PC-3 (cell line): ENCODE results near the gene SLC6A18. TPM values are rescaled to one million over a fixed set of nuclear protein-coding genes. Genes with fewer than 3 reads are reported as not detected.

Source experiments
- ATAC-seq: fragments of 200-7000 bp; cut with Tn5 transposase; 2 replicates; pipeline ENCODE4 v1.9.1; 2020; ENCODE audit warnings: mild to moderate bottlenecking, moderate library complexity
- BruUV-seq: library from RNA; stranded (reverse); fragments of 400-500 nt; replicated peaks from 2 replicates; lab custom pipeline; 2021; lab: Mats Ljungman, UMichigan
- CTCF ChIA-PET: fragments of 300-600 bp; sonication (Branson Sonifier 250); formaldehyde crosslinking; loops from one replicate; lab custom pipeline; 2022; ENCODE audit warnings: antibody characterized with exemption; lab: Charles Lee
- POLR2A ChIA-PET: fragments of 300-600 bp; sonication (Branson Sonifier 250); formaldehyde crosslinking; loops from one replicate; lab custom pipeline; 2022; ENCODE audit warnings: antibody characterized with exemption; ENCODE audit not compliant: unreplicated experiment; lab: Charles Lee
- DNase-seq: peaks from one replicate; pipeline ENCODE4 v3.0.0-alpha.2; 2015
- H2AFZ ChIP-seq: fragments of 300-600 bp; sonication (generic); 2 replicates; pipeline ENCODE4 v1.6.0; 2016; ENCODE audit warnings: antibody characterized with exemption, low read length
- H3F3A ChIP-seq: fragments of 300-600 bp; sonication (generic); one replicate; pipeline ENCODE4 v1.6.0; 2017; ENCODE audit warnings: antibody characterized with exemption, low read length, control low read depth, mild to moderate bottlenecking; ENCODE audit not compliant: unreplicated experiment
- H3K27ac ChIP-seq: fragments of 300-600 bp; sonication (generic); 2 replicates; pipeline ENCODE4 v1.5.1; 2016; ENCODE audit warnings: mild to moderate bottlenecking, low read length
- H3K27me3 ChIP-seq: fragments of 300-600 bp; sonication (generic); 2 replicates; pipeline ENCODE4 v1.6.1; 2016; ENCODE audit warnings: low read length, mixed read lengths
- H3K36me3 ChIP-seq: fragments of 300-600 bp; sonication (generic); 2 replicates; pipeline ENCODE4 v1.6.1; 2016; ENCODE audit warnings: low read depth, mixed run types, low read length, mixed read lengths
- H3K4me1 ChIP-seq: fragments of 300-600 bp; sonication (generic); 2 replicates; pipeline ENCODE4 v1.5.1; 2016; ENCODE audit warnings: low read length; ENCODE audit not compliant: insufficient read depth
- H3K4me2 ChIP-seq: fragments of 300-600 bp; sonication (generic); 2 replicates; pipeline ENCODE4 v1.6.0; 2016; ENCODE audit warnings: low read length
- H3K4me3 ChIP-seq: fragments of 300-600 bp; sonication (generic); 2 replicates; pipeline ENCODE4 v1.5.1; 2016; ENCODE audit warnings: mild to moderate bottlenecking, low read length, mixed read lengths
- H3K79me2 ChIP-seq: fragments of 300-600 bp; sonication (generic); 2 replicates; pipeline ENCODE4 v1.6.1; 2017; ENCODE audit warnings: low read length, mixed read lengths
- H3K9ac ChIP-seq: fragments of 300-600 bp; sonication (generic); 2 replicates; pipeline ENCODE4 v1.6.0; 2016; ENCODE audit warnings: mild to moderate bottlenecking, low read length
- H3K9me2 ChIP-seq: fragments of 300-600 bp; sonication (generic); replicated peaks from 2 replicates; pipeline ENCODE4 v1.6.1; 2016; ENCODE audit warnings: mixed run types, low read length, mixed read lengths
- H3K9me3 ChIP-seq: fragments of 300-600 bp; sonication (generic); 2 replicates; pipeline ENCODE4 v1.6.1; 2016; ENCODE audit warnings: low read length, mixed read lengths
- H4K20me1 ChIP-seq: fragments of 300-600 bp; sonication (generic); 2 replicates; pipeline ENCODE4 v1.6.1; 2016; ENCODE audit warnings: low read length, mixed read lengths
- EZH2 ChIP-seq: fragments of 300-600 bp; sonication (generic); IDR thresholded peaks from one replicate; pipeline ENCODE4 v1.6.1; 2017; ENCODE audit warnings: antibody characterized with exemption, mild to moderate bottlenecking, low read length; ENCODE audit not compliant: unreplicated experiment
- EZH2phosphoT487 ChIP-seq: fragments of 300-600 bp; sonication (generic); IDR thresholded peaks from 2 replicates; pipeline ENCODE4 v1.6.1; 2018; ENCODE audit warnings: mild to moderate bottlenecking, antibody characterized with exemption, low read length, borderline replicate concordance
- intact Hi-C: fragments of 100-400 bp; cut with micrococcal nuclease; formaldehyde crosslinking; loops from 2 replicates; pipeline ENCODE4 v1.9.0; 2023
- total RNA-seq: library from RNA; depleted of rRNA; stranded (reverse); fragments of >200 nt; gene quantifications from 2 replicates; pipeline ENCODE4 v1.2.3, GENCODE V29; 2014
- TF ChIP-seq, protein P1 (sequence below): fragments of 300-600 bp; sonication (generic); conservative IDR thresholded peaks from 2 replicates; pipeline ENCODE4 v1.5.1; 2017; ENCODE audit warnings: antibody characterized with exemption, low read depth, mild to moderate bottlenecking, low read length

SLC6A18 gene
- total RNA-seq, 1 experiment from 2014 or later: not detected

- no peaks in the 10 kb centered on the region for H3K79me2 ChIP-seq
- TF ChIP-seq, protein P1, sequence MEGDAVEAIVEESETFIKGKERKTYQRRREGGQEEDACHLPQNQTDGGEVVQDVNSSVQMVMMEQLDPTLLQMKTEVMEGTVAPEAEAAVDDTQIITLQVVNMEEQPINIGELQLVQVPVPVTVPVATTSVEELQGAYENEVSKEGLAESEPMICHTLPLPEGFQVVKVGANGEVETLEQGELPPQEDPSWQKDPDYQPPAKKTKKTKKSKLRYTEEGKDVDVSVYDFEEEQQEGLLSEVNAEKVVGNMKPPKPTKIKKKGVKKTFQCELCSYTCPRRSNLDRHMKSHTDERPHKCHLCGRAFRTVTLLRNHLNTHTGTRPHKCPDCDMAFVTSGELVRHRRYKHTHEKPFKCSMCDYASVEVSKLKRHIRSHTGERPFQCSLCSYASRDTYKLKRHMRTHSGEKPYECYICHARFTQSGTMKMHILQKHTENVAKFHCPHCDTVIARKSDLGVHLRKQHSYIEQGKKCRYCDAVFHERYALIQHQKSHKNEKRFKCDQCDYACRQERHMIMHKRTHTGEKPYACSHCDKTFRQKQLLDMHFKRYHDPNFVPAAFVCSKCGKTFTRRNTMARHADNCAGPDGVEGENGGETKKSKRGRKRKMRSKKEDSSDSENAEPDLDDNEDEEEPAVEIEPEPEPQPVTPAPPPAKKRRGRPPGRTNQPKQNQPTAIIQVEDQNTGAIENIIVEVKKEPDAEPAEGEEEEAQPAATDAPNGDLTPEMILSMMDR: peak; percentile 42; the same call in 1 of the 2 replicates
- no peak for TF ChIP-seq EZH2
- no TSS peak for BruUV-seq
- intact Hi-C loops: no loop called here
- no peaks in the 10 kb centered on the region for H3K4me1 ChIP-seq
- H3K4me2 ChIP-seq: no peak overlapping the region
- ChIA-PET POLR2A (no interaction called here), CTCF (no interaction called here)
- peaks cover 19% of the 10 kb centered on the region; the same call in 1 of the 2 replicates for H3K27me3 ChIP-seq
- no peak overlapping the region for H3K9ac ChIP-seq
- DNase-seq (peak; percentile 23), ATAC-seq (peak; percentile 56; the same call in 1 of the 2 replicates)
- no peaks in the 10 kb centered on the region for H3K36me3 ChIP-seq
- H3K9me3 ChIP-seq: no peaks in the 10 kb centered on the region
- no peak overlapping the region for H2AFZ ChIP-seq
- H3K9me2 ChIP-seq: no peaks in the 10 kb centered on the region
- no peaks in the 10 kb centered on the region for H4K20me1 ChIP-seq
- no peaks in the 10 kb centered on the region for H3F3A ChIP-seq
- no peak overlapping the region for H3K4me3 ChIP-seq
- no peak overlapping the region for H3K27ac ChIP-seq
Observed at GRCh38 chr5:1244976-1245375, 19.8 kb downstream of the SLC6A18 start.

DNA sequence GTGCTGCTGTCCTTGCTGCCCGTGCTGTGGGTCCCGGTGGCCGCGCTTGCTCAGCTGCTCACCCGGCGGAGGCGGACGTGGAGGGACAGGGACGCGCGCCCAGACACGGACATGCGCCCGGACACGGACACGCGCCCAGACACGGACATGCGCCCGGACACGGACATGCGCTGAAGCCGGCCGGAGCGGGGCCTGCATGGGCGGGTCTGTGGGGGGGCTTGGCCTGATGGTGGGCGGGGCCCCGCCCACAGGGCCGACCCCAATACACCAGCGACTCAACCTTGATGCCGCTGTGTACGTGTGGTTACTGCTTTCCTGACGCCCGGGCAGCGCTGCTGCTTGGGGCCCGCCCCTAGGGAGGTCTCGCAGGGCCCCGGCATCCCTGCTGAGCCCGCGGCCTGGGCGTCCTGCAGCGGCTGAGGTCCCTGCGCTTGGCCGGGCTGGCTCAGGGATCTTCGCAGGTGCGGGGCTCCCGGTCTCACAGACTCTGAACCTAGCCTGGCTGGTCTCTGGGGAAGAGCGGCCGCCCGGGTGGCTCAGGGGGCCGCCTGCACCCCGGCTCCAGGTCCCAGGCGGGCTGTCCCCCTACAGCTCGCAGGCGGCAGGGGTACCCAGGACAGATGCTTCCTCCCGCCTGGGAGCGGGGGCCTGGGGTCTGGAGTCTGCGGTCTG lies 20.9 kb downstream of the SLC6A18 start:
- Histone ChIP-seq H4K20me1 (no peaks in the 10 kb centered on the region), H3K27ac (no peak overlapping the region), H2AFZ (no peak overlapping the region), H3K4me3 (no peak overlapping the region), H3K27me3 (peaks cover 19% of the 10 kb centered on the region; the same call in 1 of the 2 replicates), H3K79me2 (no peaks in the 10 kb centered on the region), H3K9ac (no peak overlapping the region), H3F3A (no peaks in the 10 kb centered on the region), H3K36me3 (no peaks in the 10 kb centered on the region), H3K4me2 (no peak overlapping the region), H3K9me3 (no peaks in the 10 kb centered on the region), H3K4me1 (no peaks in the 10 kb centered on the region), H3K9me2 (no peaks in the 10 kb centered on the region)
- BruUV-seq: no TSS peak
- CTCF ChIA-PET: interaction anchor here (0.6 kb wide), 1 partner anchor 37 kb away, joined by 4 read pairs; no protein-coding TSS in a partner anchor
- no peak for TF ChIP-seq EZH2
- TF ChIP-seq, protein P1: no peak
- no peak for TF ChIP-seq EZH2phosphoT487
- POLR2A ChIA-PET: no interaction called here
- no peak for ATAC-seq
- intact Hi-C loops: no loop called here
- DNase-seq: no peak
